Ectodermal cell (in vitro differentiated cells): ENCODE results near the gene PLG.
"Not testable (repeated sequence)": the region's sequence is repeated elsewhere in the genome, so short reads cannot be mapped to it uniquely, and the experiment has no call there.

Experiments
- H3K27ac ChIP-seq: 2 replicates; pipeline ENCODE4 v1.7.0; 2013; ENCODE audit warnings: mild to moderate bottlenecking, low read depth, low read length; ENCODE audit not compliant: insufficient read depth, poor library complexity, severe bottlenecking
- H3K27me3 ChIP-seq: 2 replicates; pipeline ENCODE4 v1.7.0; 2013; ENCODE audit warnings: mild to moderate bottlenecking, low read length; ENCODE audit not compliant: insufficient read depth, control insufficient read depth, poor library complexity, severe bottlenecking
- H3K36me3 ChIP-seq: one replicate; pipeline ENCODE4 v1.7.0; 2013; ENCODE audit warnings: low read length; ENCODE audit not compliant: control insufficient read depth, insufficient read depth
- H3K4me1 ChIP-seq: one replicate; pipeline ENCODE4 v1.7.0; 2013; ENCODE audit warnings: low read length; ENCODE audit not compliant: control insufficient read depth, insufficient read depth
- H3K4me3 ChIP-seq: 2 replicates; pipeline ENCODE4 v1.7.0; 2013; ENCODE audit warnings: low read depth, low read length, control low read depth; ENCODE audit not compliant: insufficient read depth
- H3K9me3 ChIP-seq: 2 replicates; pipeline ENCODE4 v1.7.0; 2013; ENCODE audit warnings: mild to moderate bottlenecking, low read length, moderate library complexity; ENCODE audit not compliant: control insufficient read depth
- WGBS, 2 experiments: methylation state at CpG; one replicate each; pipeline ENCODE4 v1.1.7; 2013; ENCODE audit warnings: missing lambda C conversion rate in 2 of 2; 5-methylcytosine and 5-hydroxymethylcytosine counted together

PLG gene

GRCh38 chr6:160697826-160698225, 4.2 kb upstream of the PLG start:
- H3K27me3 ChIP-seq = no peaks in the 10 kb centered on the region
- no peak overlapping the region for H3K27ac ChIP-seq
- WGBS, 2 experiments = 88 to 91% methylated on average over 6 of the region's 6 CpGs
- H3K4me1 ChIP-seq = no peaks in the 10 kb centered on the region
- no peaks in the 10 kb centered on the region for H3K36me3 ChIP-seq
- H3K9me3 ChIP-seq = no peaks in the 10 kb centered on the region
- no peak overlapping the region for H3K4me3 ChIP-seq

- H3K4me1 ChIP-seq, H3K27ac ChIP-seq, H3K9me3 ChIP-seq, H3K27me3 ChIP-seq, H3K36me3 ChIP-seq, H3K4me3 ChIP-seq: not testable (repeated sequence)
- 93 to 95% methylated on average over 7 of the region's 7 CpGs for WGBS, 2 experiments
Measured at GRCh38 chr6:160704688-160705087, 2.6 kb downstream of the PLG start.

GRCh38 chr6:160708993-160709392, 6.9 kb downstream of the PLG start:
- not testable (repeated sequence) for H3K4me1 ChIP-seq, H3K27me3 ChIP-seq, H3K27ac ChIP-seq, H3K9me3 ChIP-seq, H3K36me3 ChIP-seq, H3K4me3 ChIP-seq

GRCh38 chr6:160714731-160715316, 12.8 kb downstream of the PLG start:
- no peaks in the 10 kb centered on the region for H3K36me3 ChIP-seq
- H3K27me3 ChIP-seq = no peaks in the 10 kb centered on the region
- H3K4me3 ChIP-seq = no peak overlapping the region
- 94 to 95% methylated on average over 5 of the region's 5 CpGs for WGBS, 2 experiments
- H3K27ac ChIP-seq = no peak overlapping the region
- no peaks in the 10 kb centered on the region for H3K9me3 ChIP-seq
- no peaks in the 10 kb centered on the region for H3K4me1 ChIP-seq

- no peaks in the 10 kb centered on the region for H3K27me3 ChIP-seq
- no peaks in the 10 kb centered on the region for H3K4me1 ChIP-seq
- no peaks in the 10 kb centered on the region for H3K36me3 ChIP-seq
- H3K4me3 ChIP-seq = no peak overlapping the region
- no peak overlapping the region for H3K27ac ChIP-seq
- H3K9me3 ChIP-seq = no peaks in the 10 kb centered on the region
- WGBS, 2 experiments = 61 to 67% methylated on average over 6 of the region's 6 CpGs
Measured at GRCh38 chr6:160730911-160731310, 28.9 kb downstream of the PLG start.

- Histone ChIP-seq H3K4me3 (no peak overlapping the region), H3K36me3 (no peaks in the 10 kb centered on the region), H3K4me1 (no peaks in the 10 kb centered on the region), H3K27ac (no peak overlapping the region), H3K9me3 (no peaks in the 10 kb centered on the region), H3K27me3 (no peaks in the 10 kb centered on the region)
- WGBS, 2 experiments = 37 to 42% methylated on average over 7 to 8 of the region's 8 CpGs
Measured at GRCh38 chr6:160733050-160733646, 31.1 kb downstream of the PLG start.

GRCh38 chr6:160734627-160735026, 32.6 kb downstream of the PLG start:
- no peaks in the 10 kb centered on the region for H3K4me1 ChIP-seq
- H3K27ac ChIP-seq = no peak overlapping the region
- H3K4me3 ChIP-seq = no peak overlapping the region
- H3K9me3 ChIP-seq = no peaks in the 10 kb centered on the region
- 98 to 100% methylated on average over 1 of the region's 1 CpG for WGBS, 2 experiments
- H3K36me3 ChIP-seq = no peaks in the 10 kb centered on the region
- H3K27me3 ChIP-seq = no peaks in the 10 kb centered on the region

- 95 to 97% methylated on average over 2 to 3 of the region's 3 CpGs for WGBS, 2 experiments
- no peak overlapping the region for H3K4me3 ChIP-seq
- H3K27me3 ChIP-seq = no peaks in the 10 kb centered on the region
- H3K36me3 ChIP-seq = no peaks in the 10 kb centered on the region
- H3K9me3 ChIP-seq = no peaks in the 10 kb centered on the region
- H3K4me1 ChIP-seq = no peaks in the 10 kb centered on the region
- H3K27ac ChIP-seq = no peak overlapping the region
Measured at GRCh38 chr6:160735523-160735922, 33.5 kb downstream of the PLG start.

- Histone ChIP-seq H3K27ac (no peak overlapping the region), H3K9me3 (no peaks in the 10 kb centered on the region), H3K4me3 (no peak overlapping the region), H3K36me3 (no peaks in the 10 kb centered on the region), H3K27me3 (no peaks in the 10 kb centered on the region), H3K4me1 (no peaks in the 10 kb centered on the region)
- WGBS, 2 experiments = 94 to 95% methylated on average over 5 of the region's 5 CpGs
Measured at GRCh38 chr6:160737934-160738333, 35.9 kb downstream of the PLG start.

GRCh38 chr6:160739955-160740354, 37.9 kb downstream of the PLG start:
- Histone ChIP-seq H3K4me3 (no peak overlapping the region), H3K9me3 (no peaks in the 10 kb centered on the region), H3K36me3 (no peaks in the 10 kb centered on the region), H3K4me1 (no peaks in the 10 kb centered on the region), H3K27ac (no peak overlapping the region), H3K27me3 (no peaks in the 10 kb centered on the region)
- 91 to 92% methylated on average over 6 of the region's 6 CpGs for WGBS, 2 experiments

GRCh38 chr6:160741012-160741411, 39.0 kb downstream of the PLG start:
- not testable (repeated sequence) for H3K9me3 ChIP-seq, H3K27me3 ChIP-seq, H3K4me3 ChIP-seq, H3K27ac ChIP-seq, H3K36me3 ChIP-seq, H3K4me1 ChIP-seq
- 93 to 95% methylated on average over 7 of the region's 7 CpGs for WGBS, 2 experiments
